ENCODE results near the gene AHSG. TPM values are rescaled to one million over a fixed set of nuclear protein-coding genes. Genes with fewer than 3 reads are reported as not detected.

AHSG gene
- total RNA-seq, 4 donors from 2014 or later: 1.1 to 3.6 TPM; not detected in 2

- no peaks in the 10 kb centered on the region for H3K4me1 ChIP-seq
- ATAC-seq: no peak
- no peak overlapping the region for H3K27ac ChIP-seq
- no peaks in the 10 kb centered on the region for H3K9me3 ChIP-seq
- H3K27me3 ChIP-seq: no peaks in the 10 kb centered on the region
- TF ChIP-seq CTCF (IDR thresholded peaks at IDR 0.05 in 4 of 5, conservative IDR thresholded peaks at IDR 0.05 in 1 of 5) (no peak), POLR2A (IDR thresholded peaks at IDR 0.05) (no peak)
- in situ Hi-C loops (cut with MboI; ENCODE audit: low sequenced_read_pairs in 4 of 4): no loop called here
- no peak overlapping the region for H3K4me3 ChIP-seq
- intact Hi-C loops (cut with DNase I; ENCODE audit: low total_unique reads): no loop called here
- no peaks in the 10 kb centered on the region for H3K36me3 ChIP-seq
- DNase-seq: no peak
These were observed 14.1 kb upstream of the AHSG start for GRCh38 chr3:186598794-186599141.

DNA sequence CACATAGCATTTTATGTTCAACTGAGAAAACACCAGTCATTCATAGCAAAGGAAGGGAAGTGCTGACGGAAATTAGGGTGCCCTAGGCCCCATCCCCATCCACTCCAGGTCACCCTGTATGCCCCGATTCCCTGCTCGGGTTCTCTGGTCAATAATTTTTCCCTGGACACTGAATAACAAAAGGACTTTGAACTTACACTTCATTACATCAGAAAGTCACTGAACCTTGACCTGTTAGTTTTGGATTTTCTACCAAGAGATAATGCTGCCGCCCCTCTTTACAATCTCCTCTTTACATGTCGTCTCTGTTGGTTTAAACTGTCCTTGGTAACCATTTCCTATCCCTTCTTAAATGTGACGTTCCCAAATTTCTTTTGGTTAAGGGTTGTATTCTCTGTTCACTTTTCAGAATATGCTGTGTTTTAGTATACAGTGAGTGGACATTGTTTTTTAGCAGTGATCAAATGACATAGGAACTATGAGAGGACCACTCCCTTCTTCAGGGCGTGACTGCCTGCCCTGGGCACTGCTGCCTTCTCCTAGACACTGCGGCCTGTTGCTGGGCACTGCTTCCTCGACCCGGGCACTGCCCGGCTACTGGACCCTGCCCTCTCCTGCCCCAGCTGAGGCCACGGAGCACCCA, 13.6 kb upstream of the AHSG start:
- no peaks in the 10 kb centered on the region for H3K9me3 ChIP-seq
- H3K27me3 ChIP-seq: no peaks in the 10 kb centered on the region
- H3K27ac ChIP-seq: no peak overlapping the region
- intact Hi-C loops (cut with DNase I; ENCODE audit: low total_unique reads) (no loop called here), in situ Hi-C loops (cut with MboI; ENCODE audit: low sequenced_read_pairs in 4 of 4) (no loop called here)
- DNase-seq: no peak
- TF ChIP-seq POLR2A (IDR thresholded peaks at IDR 0.05): no peak
- TF ChIP-seq CTCF (IDR thresholded peaks at IDR 0.05 in 4 of 5, conservative IDR thresholded peaks at IDR 0.05 in 1 of 5): no peak
- H3K4me1 ChIP-seq: no peaks in the 10 kb centered on the region
- no peak overlapping the region for H3K4me3 ChIP-seq
- no peaks in the 10 kb centered on the region for H3K36me3 ChIP-seq
- ATAC-seq: no peak

DNA sequence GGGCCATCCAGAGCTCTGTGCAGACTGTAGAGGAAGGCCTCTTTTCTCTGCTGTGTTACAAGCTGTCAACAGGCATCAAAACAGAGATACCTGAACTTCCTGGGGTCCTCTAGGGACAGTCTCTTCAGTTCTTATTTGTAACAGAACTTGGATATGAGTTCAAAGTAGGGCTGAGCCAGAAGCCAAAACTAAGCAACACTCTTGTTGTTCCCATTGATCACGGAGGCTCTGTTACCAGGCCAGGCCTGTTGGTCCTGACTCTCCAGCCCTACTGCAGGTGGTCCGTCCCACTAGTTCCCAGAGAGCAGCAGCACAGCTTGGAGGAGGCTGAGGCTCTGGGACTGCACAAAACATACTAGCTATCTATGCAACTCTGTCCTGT, 13.1 kb upstream of the AHSG start:
- Histone ChIP-seq H3K4me1 (no peaks in the 10 kb centered on the region), H3K27me3 (no peaks in the 10 kb centered on the region), H3K4me3 (no peak overlapping the region), H3K36me3 (no peaks in the 10 kb centered on the region), H3K27ac (no peak overlapping the region), H3K9me3 (no peaks in the 10 kb centered on the region)
- TF ChIP-seq CTCF (IDR thresholded peaks at IDR 0.05 in 4 of 5, conservative IDR thresholded peaks at IDR 0.05 in 1 of 5) (no peak), POLR2A (IDR thresholded peaks at IDR 0.05) (no peak)
- intact Hi-C loops (cut with DNase I; ENCODE audit: low total_unique reads): no loop called here
- DNase-seq: no peak
- no peak for ATAC-seq
- in situ Hi-C loops (cut with MboI; ENCODE audit: low sequenced_read_pairs in 4 of 4): loop anchor here (25.0 kb wide), 1 partner anchor 563 kb away; no protein-coding TSS in a partner anchor

GRCh38 chr3:186600896-186601295, 12.0 kb upstream of the AHSG start:
- Histone ChIP-seq H3K36me3 (no peaks in the 10 kb centered on the region), H3K4me1 (no peaks in the 10 kb centered on the region), H3K4me3 (no peak overlapping the region), H3K9me3 (no peaks in the 10 kb centered on the region), H3K27ac (no peak overlapping the region), H3K27me3 (no peaks in the 10 kb centered on the region)
- intact Hi-C loops (cut with DNase I; ENCODE audit: low total_unique reads): no loop called here
- no peak for ATAC-seq
- TF ChIP-seq POLR2A (IDR thresholded peaks at IDR 0.05) (no peak), CTCF (IDR thresholded peaks at IDR 0.05 in 4 of 5, conservative IDR thresholded peaks at IDR 0.05 in 1 of 5) (no peak)
- no peak for DNase-seq
- in situ Hi-C loops (cut with MboI; ENCODE audit: low sequenced_read_pairs in 4 of 4): loop anchor here (25.0 kb wide), 1 partner anchor 561 kb away; no protein-coding TSS in a partner anchor

DNA sequence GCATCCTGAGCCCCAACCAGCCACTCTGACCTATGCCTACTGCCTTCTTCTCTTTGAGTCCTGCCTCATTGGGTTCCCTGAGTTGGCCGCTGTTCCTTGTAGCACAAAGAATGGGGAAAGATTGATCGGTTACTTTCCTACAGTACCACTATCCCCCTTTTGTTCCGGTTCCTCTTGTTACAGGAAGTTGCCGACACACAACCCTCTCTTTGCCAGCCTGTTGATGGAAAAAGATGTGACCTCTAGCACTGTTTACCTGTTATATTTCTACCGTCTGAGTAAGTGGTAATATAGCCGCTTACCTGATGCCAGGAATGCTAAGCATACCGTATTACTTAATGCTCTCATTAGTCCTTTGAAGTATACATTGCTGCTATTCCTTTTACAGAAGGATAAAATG, 9.7 kb upstream of the AHSG start:
- ATAC-seq (no peak), DNase-seq (no peak)
- TF ChIP-seq CTCF (IDR thresholded peaks at IDR 0.05 in 4 of 5, conservative IDR thresholded peaks at IDR 0.05 in 1 of 5) (no peak), POLR2A (IDR thresholded peaks at IDR 0.05) (no peak)
- H3K27me3 ChIP-seq: no peaks in the 10 kb centered on the region
- no peak overlapping the region for H3K27ac ChIP-seq
- H3K36me3 ChIP-seq: no peaks in the 10 kb centered on the region
- intact Hi-C loops (cut with DNase I; ENCODE audit: low total_unique reads) (no loop called here), in situ Hi-C loops (cut with MboI; ENCODE audit: low sequenced_read_pairs in 4 of 4) (loop anchor here (25.0 kb wide), 1 partner anchor 559 kb away; no protein-coding TSS in a partner anchor)
- H3K9me3 ChIP-seq: no peaks in the 10 kb centered on the region
- H3K4me3 ChIP-seq: no peak overlapping the region
- H3K4me1 ChIP-seq: no peaks in the 10 kb centered on the region

Measured in gastrocnemius medialis (tissue), 4 donors.